A673 (cell line): ENCODE measurements around the gene KLHL28.

Experiments used
- CTCF ChIP-seq: fragments of 300-800, 200-600 bp; sonication (generic); conservative IDR thresholded peaks from 2 replicates; pipeline ENCODE4 v1.5.1; 2017; ENCODE audit warnings: low read depth, mild to moderate bottlenecking, antibody characterized with exemption, low read length, moderate library complexity, mixed read lengths
- EZH2 ChIP-seq: fragments of 200-600 bp; sonication (generic); IDR thresholded peaks from 2 replicates; pipeline ENCODE4 v1.6.1; 2017; ENCODE audit warnings: borderline replicate concordance, low read depth, mild to moderate bottlenecking, mixed read lengths, antibody characterized with exemption, low read length; ENCODE audit not compliant: poor library complexity, severe bottlenecking

GRCh38 chr14:44887596-44887955 lies 74.2 kb downstream of the KLHL28 start:
- no peak for TF ChIP-seq CTCF
- TF ChIP-seq EZH2, result no peak
